ENCODE results near the gene SPATA13.

The SPATA13 gene

DNA sequence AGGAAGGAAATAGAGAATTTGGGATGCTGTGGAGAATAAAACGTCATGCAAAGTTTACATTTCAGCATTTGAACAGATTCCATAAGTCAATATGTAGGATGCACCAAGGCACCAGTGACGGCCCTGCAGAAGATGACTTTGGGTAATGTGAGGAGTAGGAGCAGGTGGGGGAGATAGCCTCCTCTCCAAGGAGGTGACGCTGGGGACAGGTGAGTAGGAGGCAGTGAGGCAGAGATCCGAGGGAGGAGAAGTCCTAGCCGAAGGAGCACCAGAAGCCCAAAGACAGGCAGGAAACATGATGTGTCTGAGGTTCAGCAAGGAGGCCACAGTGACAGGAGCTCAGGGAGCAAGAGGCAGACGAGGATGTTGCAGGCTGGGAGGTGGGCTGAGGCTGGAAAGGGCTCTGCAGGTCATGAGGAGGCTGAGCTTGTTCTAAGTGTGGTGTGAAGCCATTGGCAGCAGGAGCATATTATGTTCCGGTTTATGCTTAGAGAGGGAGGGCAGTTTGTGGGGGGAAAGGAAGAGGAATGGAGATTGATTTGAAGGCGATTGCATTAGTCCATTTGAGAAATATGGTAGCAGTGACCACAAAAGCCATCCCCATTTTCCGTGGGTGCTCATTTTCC lies 93.1 kb downstream of the SPATA13 start:
- H4K20me1 ChIP-seq (ENCODE audit: low read depth, low read length): no peaks in the 10 kb centered on the region
- H3K9me2 ChIP-seq (replicated peaks; ENCODE audit: insufficient read depth, low read length): no peaks in the 10 kb centered on the region
- H3K4me2 ChIP-seq (ENCODE audit: low read depth, low read length, poor library complexity, severe bottlenecking): no peak overlapping the region
- no peak overlapping the region for H3K4me3 ChIP-seq (ENCODE audit: insufficient read depth, low read length, poor library complexity, severe bottlenecking)
- no peaks in the 10 kb centered on the region for H3K36me3 ChIP-seq (ENCODE audit: low read length)
- H3K9me3 ChIP-seq (ENCODE audit: insufficient read depth, low read length): no peaks in the 10 kb centered on the region
- H2AFZ ChIP-seq (ENCODE audit: low read depth, low read length, severe bottlenecking): no peak overlapping the region
- H3F3A ChIP-seq (ENCODE audit: insufficient read depth): no peaks in the 10 kb centered on the region
- no peak for TF ChIP-seq EZH2phosphoT487 (conservative IDR thresholded peaks at IDR 0.05; ENCODE audit: low read length)
- TF ChIP-seq, protein P1, sequence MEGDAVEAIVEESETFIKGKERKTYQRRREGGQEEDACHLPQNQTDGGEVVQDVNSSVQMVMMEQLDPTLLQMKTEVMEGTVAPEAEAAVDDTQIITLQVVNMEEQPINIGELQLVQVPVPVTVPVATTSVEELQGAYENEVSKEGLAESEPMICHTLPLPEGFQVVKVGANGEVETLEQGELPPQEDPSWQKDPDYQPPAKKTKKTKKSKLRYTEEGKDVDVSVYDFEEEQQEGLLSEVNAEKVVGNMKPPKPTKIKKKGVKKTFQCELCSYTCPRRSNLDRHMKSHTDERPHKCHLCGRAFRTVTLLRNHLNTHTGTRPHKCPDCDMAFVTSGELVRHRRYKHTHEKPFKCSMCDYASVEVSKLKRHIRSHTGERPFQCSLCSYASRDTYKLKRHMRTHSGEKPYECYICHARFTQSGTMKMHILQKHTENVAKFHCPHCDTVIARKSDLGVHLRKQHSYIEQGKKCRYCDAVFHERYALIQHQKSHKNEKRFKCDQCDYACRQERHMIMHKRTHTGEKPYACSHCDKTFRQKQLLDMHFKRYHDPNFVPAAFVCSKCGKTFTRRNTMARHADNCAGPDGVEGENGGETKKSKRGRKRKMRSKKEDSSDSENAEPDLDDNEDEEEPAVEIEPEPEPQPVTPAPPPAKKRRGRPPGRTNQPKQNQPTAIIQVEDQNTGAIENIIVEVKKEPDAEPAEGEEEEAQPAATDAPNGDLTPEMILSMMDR (IDR thresholded peaks at IDR 0.05; ENCODE audit: insufficient read depth, low read length, poor library complexity, severe bottlenecking): no peak
- H3K27me3 ChIP-seq (ENCODE audit: low read length): no peaks in the 10 kb centered on the region
- H3K79me2 ChIP-seq (ENCODE audit: insufficient read depth, low read length): no peaks in the 10 kb centered on the region
- no peak overlapping the region for H3K9ac ChIP-seq (ENCODE audit: low read length)
- H3K27ac ChIP-seq (ENCODE audit: low read depth, low read length): no peak overlapping the region

DNA sequence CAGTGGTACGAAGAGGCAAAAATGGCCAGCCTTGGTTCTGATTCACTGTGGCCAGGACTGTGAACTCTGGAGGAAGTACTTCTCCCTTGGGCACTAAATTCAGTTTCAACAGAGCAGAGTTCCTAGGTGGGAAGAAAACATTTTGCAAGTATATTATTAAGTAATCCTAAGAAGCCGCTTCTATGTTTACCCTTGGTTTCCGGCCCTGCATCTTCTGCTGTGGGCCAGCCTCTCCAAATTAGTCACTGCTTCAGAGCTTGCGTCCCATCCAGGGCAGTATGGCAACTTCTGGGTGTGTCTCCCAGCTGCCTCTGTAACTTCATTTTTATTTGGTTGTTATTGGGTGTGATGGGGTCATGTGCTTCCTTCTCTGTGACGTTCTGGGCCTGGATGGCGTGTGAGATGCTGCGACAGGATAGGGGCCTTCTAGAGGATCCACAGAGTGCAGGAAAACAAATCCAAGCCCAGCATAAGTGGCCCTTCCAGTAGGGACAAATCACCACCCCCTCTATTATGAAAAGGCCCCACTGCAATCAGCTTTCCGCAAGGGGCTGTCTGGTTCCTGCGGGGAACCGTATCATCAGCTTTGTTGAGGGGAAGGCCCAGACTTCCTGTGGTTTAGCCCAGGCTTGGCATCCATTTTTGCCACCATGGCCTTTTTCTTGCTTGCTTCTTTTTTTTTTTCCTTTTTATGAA lies 93.8 kb downstream of the SPATA13 start:
- H3K4me3 ChIP-seq (ENCODE audit: insufficient read depth, low read length, poor library complexity, severe bottlenecking): no peak overlapping the region
- no peaks in the 10 kb centered on the region for H3K36me3 ChIP-seq (ENCODE audit: low read length)
- H3K9me2 ChIP-seq (replicated peaks; ENCODE audit: insufficient read depth, low read length): no peaks in the 10 kb centered on the region
- no peak overlapping the region for H3K9ac ChIP-seq (ENCODE audit: low read length)
- no peaks in the 10 kb centered on the region for H4K20me1 ChIP-seq (ENCODE audit: low read depth, low read length)
- no peak overlapping the region for H3K27ac ChIP-seq (ENCODE audit: low read depth, low read length)
- no peaks in the 10 kb centered on the region for H3K9me3 ChIP-seq (ENCODE audit: insufficient read depth, low read length)
- TF ChIP-seq, protein P1 (IDR thresholded peaks at IDR 0.05; ENCODE audit: insufficient read depth, low read length, poor library complexity, severe bottlenecking): no peak
- H3K27me3 ChIP-seq (ENCODE audit: low read length): no peaks in the 10 kb centered on the region
- no peaks in the 10 kb centered on the region for H3F3A ChIP-seq (ENCODE audit: insufficient read depth)
- H3K4me2 ChIP-seq (ENCODE audit: low read depth, low read length, poor library complexity, severe bottlenecking): no peak overlapping the region
- no peaks in the 10 kb centered on the region for H3K79me2 ChIP-seq (ENCODE audit: insufficient read depth, low read length)
- no peak overlapping the region for H2AFZ ChIP-seq (ENCODE audit: low read depth, low read length, severe bottlenecking)

DNA sequence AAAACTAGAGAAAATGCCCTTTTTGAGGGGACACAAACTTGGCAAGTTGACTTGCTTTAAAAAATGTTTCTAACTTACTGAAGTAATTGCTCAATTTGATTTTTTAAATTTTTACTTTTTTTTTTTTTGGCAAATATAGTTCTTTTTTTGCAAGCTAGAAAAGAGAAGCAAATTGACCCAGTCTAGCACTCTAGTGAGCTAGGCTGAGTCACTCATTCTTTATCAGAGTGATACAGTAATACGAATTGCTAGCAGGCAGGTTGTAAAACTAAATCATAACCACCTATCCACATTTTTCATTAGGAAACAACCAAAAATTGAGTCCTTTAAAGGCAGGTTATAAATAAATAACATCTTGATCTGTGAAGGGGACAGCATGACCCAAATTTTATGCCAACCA lies 97.0 kb downstream of the SPATA13 start:
- no peaks in the 10 kb centered on the region for H3K79me2 ChIP-seq (ENCODE audit: insufficient read depth, low read length)

More for the DNA sequence above, 97.0 kb downstream of the SPATA13 start:
- H3K4me2 ChIP-seq (ENCODE audit: low read depth, low read length, poor library complexity, severe bottlenecking): no peak overlapping the region
- no peak overlapping the region for H3K27ac ChIP-seq (ENCODE audit: low read depth, low read length)
- H3K36me3 ChIP-seq (ENCODE audit: low read length): no peaks in the 10 kb centered on the region
- H3K27me3 ChIP-seq (ENCODE audit: low read length): no peaks in the 10 kb centered on the region
- H4K20me1 ChIP-seq (ENCODE audit: low read depth, low read length): no peaks in the 10 kb centered on the region
- H3K9me3 ChIP-seq (ENCODE audit: insufficient read depth, low read length): no peaks in the 10 kb centered on the region
- H3F3A ChIP-seq (ENCODE audit: insufficient read depth): no peaks in the 10 kb centered on the region
- H3K9me2 ChIP-seq (replicated peaks; ENCODE audit: insufficient read depth, low read length): no peaks in the 10 kb centered on the region
- no peak overlapping the region for H3K9ac ChIP-seq (ENCODE audit: low read length)
- no peak overlapping the region for H3K4me3 ChIP-seq (ENCODE audit: insufficient read depth, low read length, poor library complexity, severe bottlenecking)
- H2AFZ ChIP-seq (ENCODE audit: low read depth, low read length, severe bottlenecking): no peak overlapping the region
- TF ChIP-seq EZH2phosphoT487 (conservative IDR thresholded peaks at IDR 0.05; ENCODE audit: low read length): no peak
- TF ChIP-seq, protein P1 (IDR thresholded peaks at IDR 0.05; ENCODE audit: insufficient read depth, low read length, poor library complexity, severe bottlenecking): no peak
